NT2/D1 (cell line): ENCODE data around the gene SLC24A4.

Source experiments
- SUZ12 ChIP-seq: IDR thresholded peaks from 2 replicates; pipeline ENCODE4 v1.6.1; 2011; ENCODE audit not compliant: insufficient read length, insufficient read depth; ENCODE audit errors: extremely low read depth
- YY1 ChIP-seq: IDR thresholded peaks from 2 replicates; pipeline ENCODE4 v1.6.1; 2011; ENCODE audit not compliant: insufficient read length, insufficient read depth
- ZNF274 ChIP-seq: IDR thresholded peaks from 2 replicates; pipeline ENCODE4 v1.6.1; 2011; ENCODE audit warnings: mild to moderate bottlenecking, low read depth, low read length

DNA sequence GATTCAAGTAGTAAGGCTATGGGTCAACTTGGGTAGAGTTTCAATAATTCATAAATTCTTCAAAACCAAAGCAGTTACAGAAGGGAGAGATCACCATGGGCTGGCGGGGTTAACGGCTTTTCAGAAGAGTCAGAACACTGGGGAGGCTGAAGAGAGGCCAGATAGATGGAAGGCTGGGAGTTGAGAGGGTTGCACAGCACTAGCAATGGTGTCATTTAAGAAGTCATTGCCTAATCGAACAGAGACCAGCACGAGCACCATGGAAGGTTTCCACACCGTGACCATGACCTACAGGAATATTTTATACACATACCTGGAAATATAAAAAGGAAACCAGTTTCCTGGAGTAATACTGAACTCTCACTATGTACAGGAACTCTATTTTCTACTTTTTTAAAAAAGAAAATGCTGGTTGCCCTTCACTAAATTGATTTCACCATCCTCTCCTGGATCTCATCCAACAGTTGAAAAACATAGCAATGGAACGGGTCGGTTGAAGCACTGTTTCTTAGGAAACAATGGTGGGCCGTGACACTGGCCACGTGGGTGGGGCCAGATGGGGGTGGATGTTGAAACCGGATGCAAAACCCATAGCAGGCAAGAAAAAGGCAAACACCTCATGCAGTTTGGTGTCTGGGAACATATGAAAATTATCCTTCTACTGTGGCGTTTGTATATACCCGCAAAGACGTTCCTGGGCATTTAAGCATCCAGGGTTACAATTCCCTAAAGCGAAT, 152.7 kb downstream of the SLC24A4 start:
- TF ChIP-seq YY1: no peak
- TF ChIP-seq ZNF274: no peak
- no peak for TF ChIP-seq SUZ12
